Activated T-cell treated with anti-CD3 and anti-CD28 coated beads, Interleukin-2, amount 50 U/mL, for 72 hours (primary cell): ENCODE data around the gene ALDH9A1. TPM values are rescaled to one million over a fixed set of nuclear protein-coding genes. Genes with fewer than 3 reads are reported as not detected.
"Not testable (repeated sequence)": the region's sequence is repeated elsewhere in the genome, so short reads cannot be mapped to it uniquely, and the experiment has no call there.

Experiments
- ATAC-seq, 2 donors: fragments of 150-1000 bp; cut with Tn5 transposase; replicated peaks in 1 of 2; 2 replicates each; pipeline ENCODE4 v1.10.0; 2021; ENCODE audit warnings: moderate library complexity in 2 of 2, mild to moderate bottlenecking in 1 of 2
- DNase-seq, 2 donors: peaks; one replicate each; pipeline ENCODE4 v3.0.0; 2021 to 2022; ENCODE audit warnings: mixed read lengths in 1 of 2
- H3K27ac Mint-ChIP-seq: one replicate; pipeline ENCODE4 v1.8.0; 2022; ENCODE audit warnings: mild to moderate bottlenecking, moderate library complexity, mixed read lengths
- H3K27me3 Mint-ChIP-seq: one replicate; pipeline ENCODE4 v1.8.0; 2022; ENCODE audit warnings: low read depth, mixed read lengths
- H3K36me3 Mint-ChIP-seq, 2 donors: one replicate each; pipeline ENCODE4 v1.8.0; 2022; ENCODE audit warnings: mixed read lengths in 2 of 2, mild to moderate bottlenecking in 1 of 2; ENCODE audit not compliant: insufficient read depth in 2 of 2
- H3K4me1 Mint-ChIP-seq: one replicate; pipeline ENCODE4 v1.8.0; 2022; ENCODE audit warnings: low read depth, mixed read lengths
- H3K4me3 Mint-ChIP-seq, 2 donors: one replicate each; pipeline ENCODE4 v1.8.0; 2022; ENCODE audit warnings: mild to moderate bottlenecking in 2 of 2, mixed read lengths in 2 of 2, moderate library complexity in 2 of 2
- H3K9me3 Mint-ChIP-seq, 2 donors: one replicate each; pipeline ENCODE4 v1.8.0; 2022; ENCODE audit warnings: mixed read lengths in 2 of 2
- total RNA-seq, 2 donors: library from RNA; stranded (reverse); gene quantifications; one replicate each; pipeline ENCODE4 v1.2.3, GENCODE V29; 2022

Gene ALDH9A1
- total RNA-seq, 2 donors from 2014 or later, result 28.0 to 38.8 TPM

- Mint-ChIP-seq H3K9me3 (no peaks in the 10 kb centered on the region), H3K4me1 (peaks cover 19% of the 10 kb centered on the region), H3K27ac (no peak overlapping the region), H3K36me3 (peaks cover 13 to 27% of the 10 kb centered on the region in 2 donors), H3K4me3 (no peak overlapping the region), H3K27me3 (no peaks in the 10 kb centered on the region)
- DNase-seq (no peak), ATAC-seq (no peak)
These were observed 18.1 kb downstream of the ALDH9A1 start for GRCh38 chr1:165680303-165680702.

- H3K27ac Mint-ChIP-seq, result peak overlapping the region; percentile 50
- DNase-seq, result no peak
These were observed 18.9 kb downstream of the ALDH9A1 start for GRCh38 chr1:165679282-165680036.

GRCh38 chr1:165678509-165678908 lies 19.9 kb downstream of the ALDH9A1 start:
- Mint-ChIP-seq H3K9me3 (no peaks in the 10 kb centered on the region), H3K4me1 (peaks cover 8% of the 10 kb centered on the region), H3K4me3 (no peak overlapping the region)

More at GRCh38 chr1:165679282-165680036, 18.9 kb downstream of the ALDH9A1 start:
- H3K27me3 Mint-ChIP-seq, result no peaks in the 10 kb centered on the region
- peaks cover 13 to 28% of the 10 kb centered on the region in 2 donors for H3K36me3 Mint-ChIP-seq
- ATAC-seq, result no peak
- peaks cover 11% of the 10 kb centered on the region for H3K4me1 Mint-ChIP-seq
- H3K9me3 Mint-ChIP-seq, result no peaks in the 10 kb centered on the region
- no peak overlapping the region for H3K4me3 Mint-ChIP-seq

GRCh38 chr1:165675794-165676193 lies 22.6 kb downstream of the ALDH9A1 start:
- Mint-ChIP-seq H3K27ac (no peak overlapping the region), H3K36me3 (peaks cover 10 to 26% of the 10 kb centered on the region in 2 donors), H3K4me3 (no peak overlapping the region), H3K4me1 (peaks cover 8% of the 10 kb centered on the region), H3K27me3 (no peaks in the 10 kb centered on the region), H3K9me3 (no peaks in the 10 kb centered on the region)
- no peak for DNase-seq
- no peak for ATAC-seq

More at GRCh38 chr1:165678509-165678908, 19.9 kb downstream of the ALDH9A1 start:
- ATAC-seq (peak in 1 of 2 donors; percentile 36), DNase-seq (no peak)
- peak overlapping the region; percentile 25 for H3K27ac Mint-ChIP-seq
- H3K27me3 Mint-ChIP-seq, result no peaks in the 10 kb centered on the region
- H3K36me3 Mint-ChIP-seq, result peaks cover 13 to 28% of the 10 kb centered on the region in 2 donors

DNA sequence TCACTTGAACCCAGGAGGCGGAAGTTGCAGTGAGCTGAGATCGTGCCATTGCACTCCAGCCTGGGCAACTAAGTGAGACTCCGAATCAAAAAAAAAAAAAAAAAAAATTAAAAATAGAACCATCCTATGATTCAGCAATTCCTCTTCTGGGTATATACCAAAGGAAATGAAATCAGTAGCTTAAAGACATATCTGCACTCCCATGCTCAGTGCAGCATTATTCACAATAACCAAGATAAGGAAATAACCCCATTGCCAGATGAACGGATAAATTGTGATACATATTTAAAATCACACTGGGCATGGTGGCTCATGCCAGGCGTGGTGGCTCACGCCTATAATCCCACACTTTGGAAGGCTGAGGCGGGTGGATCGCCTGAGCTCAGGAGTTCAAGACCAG lies 23.8 kb downstream of the ALDH9A1 start:
- no peak overlapping the region for H3K27ac Mint-ChIP-seq
- DNase-seq, result no peak
- H3K9me3 Mint-ChIP-seq, result no peaks in the 10 kb centered on the region
- peaks cover 8% of the 10 kb centered on the region for H3K4me1 Mint-ChIP-seq
- ATAC-seq, result no peak
- H3K27me3 Mint-ChIP-seq, result no peaks in the 10 kb centered on the region
- H3K36me3 Mint-ChIP-seq, result peaks cover 5 to 23% of the 10 kb centered on the region in 2 donors
- no peak overlapping the region for H3K4me3 Mint-ChIP-seq

- Mint-ChIP-seq H3K27ac (no peak overlapping the region), H3K4me3 (no peak overlapping the region), H3K36me3 (peaks cover 6 to 29% of the 10 kb centered on the region in 2 donors), H3K4me1 (no peaks in the 10 kb centered on the region), H3K9me3 (no peaks in the 10 kb centered on the region), H3K27me3 (no peaks in the 10 kb centered on the region)
- no peak for ATAC-seq
- DNase-seq, result no peak
These were observed 26.8 kb downstream of the ALDH9A1 start for GRCh38 chr1:165671526-165671925.

DNA sequence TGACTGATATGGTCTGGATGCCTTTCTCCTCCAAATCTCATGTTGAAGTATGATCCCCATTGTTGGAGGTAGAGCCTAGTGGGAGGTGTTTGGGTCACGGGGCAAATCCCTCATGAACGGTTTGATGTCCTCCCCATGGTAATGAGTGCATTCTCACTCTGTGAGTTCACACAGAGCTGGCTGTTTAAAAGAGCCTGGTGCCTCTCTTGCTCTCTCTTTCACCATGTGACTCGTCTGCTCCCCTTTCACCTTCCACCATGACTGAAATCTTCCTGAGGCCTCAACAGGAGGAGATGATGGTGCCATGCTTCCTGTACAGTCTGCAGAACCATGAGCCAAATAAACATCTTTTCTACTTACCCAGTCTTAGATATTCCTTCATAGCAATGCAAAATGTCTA lies 30.2 kb downstream of the ALDH9A1 start:
- Mint-ChIP-seq H3K4me1 (no peaks in the 10 kb centered on the region), H3K27me3 (no peaks in the 10 kb centered on the region), H3K27ac (no peak overlapping the region), H3K36me3 (peaks cover 11 to 36% of the 10 kb centered on the region in 2 donors), H3K9me3 (no peaks in the 10 kb centered on the region), H3K4me3 (no peak overlapping the region)
- no peak for DNase-seq
- peak in 1 of 2 donors; percentile 43 for ATAC-seq

DNA sequence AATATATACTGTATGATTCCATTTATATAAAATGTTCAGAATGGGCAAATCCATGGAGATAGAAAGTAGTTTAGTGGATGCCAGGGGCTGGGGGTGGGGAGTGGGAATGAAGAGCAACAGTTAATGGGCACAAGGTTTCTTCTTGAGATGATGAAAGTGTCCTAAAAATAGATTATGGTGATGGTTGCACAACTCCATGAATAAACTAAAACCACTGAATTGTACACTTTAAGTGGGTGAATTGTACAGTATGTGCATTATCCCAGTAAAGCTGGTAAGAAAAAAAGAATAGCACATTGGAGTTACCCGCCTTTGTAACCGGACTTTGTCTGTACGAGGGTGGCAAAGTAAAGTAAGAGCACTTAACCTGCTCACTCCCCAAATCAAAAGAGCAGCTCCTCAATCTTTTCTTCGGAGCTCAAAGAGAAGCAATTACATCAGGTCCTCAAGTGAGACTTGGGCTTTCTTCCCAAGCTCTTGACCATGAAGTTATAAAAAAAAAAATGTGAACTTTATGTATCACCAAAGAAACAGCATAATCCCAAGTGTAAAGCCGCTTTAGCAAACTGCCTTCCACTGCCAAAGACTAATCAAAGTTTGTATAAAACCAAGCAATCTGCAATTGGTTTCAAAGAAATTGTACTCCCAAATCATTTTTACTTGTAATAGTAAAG lies 32.1 kb downstream of the ALDH9A1 start:
- Mint-ChIP-seq H3K27me3 (no peaks in the 10 kb centered on the region), H3K4me3 (no peak overlapping the region), H3K4me1 (no peaks in the 10 kb centered on the region), H3K36me3 (peaks cover 8 to 36% of the 10 kb centered on the region in 2 donors), H3K27ac (no peak overlapping the region), H3K9me3 (no peaks in the 10 kb centered on the region)
- DNase-seq (no peak), ATAC-seq (no peak)

GRCh38 chr1:165662186-165662585 lies 36.2 kb downstream of the ALDH9A1 start:
- Mint-ChIP-seq H3K9me3 (no peaks in the 10 kb centered on the region), H3K36me3 (peaks cover 11 to 25% of the 10 kb centered on the region in 2 donors), H3K27me3 (no peaks in the 10 kb centered on the region), H3K4me1 (no peaks in the 10 kb centered on the region), H3K27ac (peak overlapping the region; percentile 68), H3K4me3 (no peak overlapping the region)
- DNase-seq (no peak), ATAC-seq (no peak)

DNA sequence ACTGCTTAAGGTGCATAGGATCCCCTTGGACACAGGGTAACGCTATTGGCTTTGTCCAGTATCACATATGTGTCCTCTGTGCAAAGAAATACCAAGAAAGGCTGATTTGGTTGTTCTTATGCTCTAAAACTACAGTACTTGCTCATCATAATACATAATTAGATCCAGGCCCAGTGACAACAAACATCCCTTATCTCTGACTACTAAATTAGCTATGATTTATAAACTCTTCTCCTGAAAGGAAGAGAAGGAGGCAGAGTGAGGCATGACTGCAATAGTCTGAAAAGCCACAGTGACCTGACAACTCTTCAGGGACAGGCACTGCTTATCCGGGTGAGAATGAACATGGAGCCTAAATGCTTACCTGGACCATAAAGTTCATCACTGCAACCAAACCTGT lies 36.7 kb downstream of the ALDH9A1 start:
- no peaks in the 10 kb centered on the region for H3K4me1 Mint-ChIP-seq
- H3K27me3 Mint-ChIP-seq, result no peaks in the 10 kb centered on the region
- no peaks in the 10 kb centered on the region for H3K9me3 Mint-ChIP-seq
- H3K4me3 Mint-ChIP-seq, result no peak overlapping the region
- peak overlapping the region; percentile 22 for H3K27ac Mint-ChIP-seq
- H3K36me3 Mint-ChIP-seq, result peaks cover 11 to 25% of the 10 kb centered on the region in 2 donors
- DNase-seq (no peak), ATAC-seq (no peak)

DNA sequence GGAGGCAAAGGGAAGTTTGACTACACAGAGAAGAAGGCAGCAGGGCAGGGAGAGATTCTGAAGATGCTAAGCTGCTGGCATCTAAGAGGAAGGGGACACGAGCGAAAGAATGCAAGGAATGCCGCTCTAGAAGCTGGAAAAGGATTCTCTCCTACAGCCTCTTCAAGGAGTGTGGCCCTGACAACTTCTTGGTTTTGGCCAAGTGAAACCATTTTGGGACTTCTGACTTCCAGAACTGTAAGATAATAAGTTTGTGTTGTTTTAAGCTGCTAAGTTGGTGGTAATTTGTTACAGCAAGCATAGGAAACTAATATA lies 38.8 kb downstream of the ALDH9A1 start:
- ATAC-seq (no peak), DNase-seq (no peak)
- Mint-ChIP-seq H3K9me3 (no peaks in the 10 kb centered on the region), H3K36me3 (peaks cover 7 to 16% of the 10 kb centered on the region in 2 donors), H3K27me3 (no peaks in the 10 kb centered on the region), H3K27ac (peak overlapping the region; percentile 65), H3K4me3 (no peak overlapping the region), H3K4me1 (no peaks in the 10 kb centered on the region)

DNA sequence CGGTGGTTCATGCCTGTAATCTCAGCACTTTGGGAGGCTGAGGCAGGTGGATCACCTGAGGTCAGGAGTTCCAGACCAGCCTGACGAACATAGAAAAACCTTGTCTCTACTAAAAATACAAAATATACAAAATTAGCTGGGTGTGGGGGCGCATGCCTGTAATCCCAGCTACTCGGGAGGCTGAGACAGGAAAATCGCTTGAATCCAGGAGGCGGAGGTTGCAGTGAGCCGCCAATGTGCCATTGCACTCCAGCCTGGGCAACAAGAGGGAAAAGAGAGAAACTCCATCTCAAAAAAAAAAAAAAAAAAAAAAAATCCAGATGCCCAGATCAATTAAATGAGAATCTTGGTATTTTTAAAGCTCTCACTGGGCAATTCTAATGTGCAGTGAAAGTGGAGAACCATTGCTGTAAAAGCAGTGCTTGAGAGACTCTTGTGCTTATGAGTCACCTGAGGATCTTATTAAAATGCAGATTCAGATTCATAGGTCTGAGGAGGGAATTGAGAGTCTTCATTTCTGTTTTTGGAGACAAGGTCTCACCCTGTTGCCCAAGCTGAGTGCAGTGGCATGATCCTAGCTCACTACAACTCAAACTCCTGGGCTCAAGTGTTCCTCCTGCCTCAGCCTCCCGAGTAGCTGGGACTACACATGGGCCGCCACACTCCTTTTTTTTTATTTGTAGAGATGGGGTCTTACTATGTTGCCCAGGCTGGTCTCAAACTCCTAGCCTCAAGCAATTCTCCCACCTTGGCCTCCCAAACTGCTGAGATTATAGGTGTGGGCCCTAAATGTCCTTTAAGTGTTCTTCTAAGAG lies 39.4 kb downstream of the ALDH9A1 start:
- H3K4me3 Mint-ChIP-seq, result not testable (repeated sequence)

More for the DNA sequence above, 39.4 kb downstream of the ALDH9A1 start:
- H3K4me1 Mint-ChIP-seq, DNase-seq, ATAC-seq, H3K9me3 Mint-ChIP-seq, H3K27me3 Mint-ChIP-seq: not testable (repeated sequence)
- H3K27ac Mint-ChIP-seq, result peak overlapping the region; percentile 65
- peaks cover 7 to 13% of the 10 kb centered on the region in 2 donors for H3K36me3 Mint-ChIP-seq
